GM12891 (cell line): ENCODE data around the gene SFXN2.

Experiments
- POLR2A ChIP-seq: IDR thresholded peaks from 2 replicates; pipeline ENCODE4 v1.6.1; 2011; ENCODE audit warnings: low read depth, low read length, control low read depth
- POLR2AphosphoS5 ChIP-seq: IDR thresholded peaks from 2 replicates; pipeline ENCODE4 v1.6.1; 2011; ENCODE audit warnings: low read depth, low read length, control low read depth
- SPI1 ChIP-seq: IDR thresholded peaks from 2 replicates; pipeline ENCODE4 v1.6.1; 2011; ENCODE audit warnings: low read depth, low read length, control low read depth
- TAF1 ChIP-seq: IDR thresholded peaks from 2 replicates; pipeline ENCODE4 v1.6.1; 2011; ENCODE audit warnings: low read depth, low read length, control low read depth

GRCh38 chr10:102712089-102712488 lies 2.3 kb upstream of the SFXN2 start:
- TF ChIP-seq TAF1 (no peak), POLR2A (no peak), POLR2AphosphoS5 (no peak), SPI1 (0 out of 2 replicates have a peak, but pooled peaks have one; percentile 10)
